Measurements from ENCODE around the gene ASXL1. TPM values are rescaled to one million over a fixed set of nuclear protein-coding genes. Genes with fewer than 3 reads are reported as not detected.
"Not testable (repeated sequence)": the region's sequence is repeated elsewhere in the genome, so short reads cannot be mapped to it uniquely, and the experiment has no call there.

ASXL1 gene
- polyA plus RNA-seq, 1 donor (not counting 4 experiments of a cell fraction or from before 2014, with no cell fraction given): 20.0 TPM

DNA sequence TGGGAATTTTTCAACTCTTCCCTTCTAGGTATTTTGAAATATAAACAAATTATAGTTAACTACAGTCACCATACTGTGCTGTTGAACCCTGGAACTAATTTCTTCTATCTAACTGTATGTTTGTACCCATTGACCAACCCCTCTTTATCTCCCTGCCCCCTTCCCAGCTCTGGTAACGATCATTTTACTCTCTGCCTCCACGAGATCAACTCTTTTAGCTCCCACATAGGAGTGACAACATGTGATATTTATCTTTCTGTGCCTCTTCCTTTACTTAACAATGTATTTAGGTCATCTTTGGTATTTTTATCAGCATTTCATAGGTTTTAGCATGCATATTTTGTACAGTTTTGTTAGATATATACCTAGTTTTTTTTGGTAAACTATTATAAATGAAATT lies 45.9 kb downstream of the ASXL1 start:
- H3K4me1 ChIP-seq (ENCODE audit: control insufficient read depth, extremely low read depth, insufficient read depth, low read length): peaks cover 8% of the 10 kb centered on the region
- no peak for FAIRE-seq
- H3K9ac ChIP-seq (ENCODE audit: control insufficient read depth, extremely low read depth, insufficient read depth, low read length): no peak overlapping the region
- H3K36me3 ChIP-seq (ENCODE audit: control insufficient read depth in 2 of 2, extremely low read depth in 1 of 2, insufficient read depth in 2 of 2, low read length in 2 of 2): peaks cover 2 to 4% of the 10 kb centered on the region in 2 experiments
- dilution Hi-C loops (cut with MboI; ENCODE audit: extremely low pct_ligation_motif_present, low sequenced_read_pairs): no loop called here
- H3K79me2 ChIP-seq (ENCODE audit: control insufficient read depth, insufficient read depth, low read length): peaks cover 30% of the 10 kb centered on the region
- no peak for DNase-seq (ENCODE audit: low read depth, low spot score)
- H3K9me3 ChIP-seq (ENCODE audit: control insufficient read depth, low read depth, low read length): no peaks in the 10 kb centered on the region
- no peak overlapping the region for H3K4me3 ChIP-seq (ENCODE audit: control insufficient read depth in 2 of 3, extremely low read depth in 1 of 3, insufficient read depth in 2 of 3, low read depth in 1 of 3, low read length in 3 of 3)
- H4K20me1 ChIP-seq (ENCODE audit: control insufficient read depth, extremely low read depth, insufficient read depth, low read length): no peaks in the 10 kb centered on the region
- H2AFZ ChIP-seq (ENCODE audit: control insufficient read depth, low read length): no peak overlapping the region
- H3K27me3 ChIP-seq (ENCODE audit: control insufficient read depth, extremely low read depth, insufficient read depth, low read length): no peaks in the 10 kb centered on the region
- no peaks in the 10 kb centered on the region for H3K9me1 ChIP-seq (ENCODE audit: control insufficient read depth, extremely low read depth, insufficient read depth, low read length)
- H3K27ac ChIP-seq (ENCODE audit: control insufficient read depth, insufficient read depth, low read length): no peak overlapping the region
- peak overlapping the region; percentile 49 for H3K4me2 ChIP-seq (ENCODE audit: control insufficient read depth, extremely low read depth, insufficient read depth, low read depth, low read length)
- TF ChIP-seq, protein P1, sequence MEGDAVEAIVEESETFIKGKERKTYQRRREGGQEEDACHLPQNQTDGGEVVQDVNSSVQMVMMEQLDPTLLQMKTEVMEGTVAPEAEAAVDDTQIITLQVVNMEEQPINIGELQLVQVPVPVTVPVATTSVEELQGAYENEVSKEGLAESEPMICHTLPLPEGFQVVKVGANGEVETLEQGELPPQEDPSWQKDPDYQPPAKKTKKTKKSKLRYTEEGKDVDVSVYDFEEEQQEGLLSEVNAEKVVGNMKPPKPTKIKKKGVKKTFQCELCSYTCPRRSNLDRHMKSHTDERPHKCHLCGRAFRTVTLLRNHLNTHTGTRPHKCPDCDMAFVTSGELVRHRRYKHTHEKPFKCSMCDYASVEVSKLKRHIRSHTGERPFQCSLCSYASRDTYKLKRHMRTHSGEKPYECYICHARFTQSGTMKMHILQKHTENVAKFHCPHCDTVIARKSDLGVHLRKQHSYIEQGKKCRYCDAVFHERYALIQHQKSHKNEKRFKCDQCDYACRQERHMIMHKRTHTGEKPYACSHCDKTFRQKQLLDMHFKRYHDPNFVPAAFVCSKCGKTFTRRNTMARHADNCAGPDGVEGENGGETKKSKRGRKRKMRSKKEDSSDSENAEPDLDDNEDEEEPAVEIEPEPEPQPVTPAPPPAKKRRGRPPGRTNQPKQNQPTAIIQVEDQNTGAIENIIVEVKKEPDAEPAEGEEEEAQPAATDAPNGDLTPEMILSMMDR (optimal IDR thresholded peaks at IDR 0.05 in 1 of 3, IDR thresholded peaks at IDR 0.05 in 1 of 3, conservative IDR thresholded peaks at IDR 0.05 in 1 of 3; ENCODE audit: extremely low read depth in 1 of 3, insufficient read depth in 2 of 3, low read length in 3 of 3): no peak
- no peak for TF ChIP-seq EZH2 (IDR thresholded peaks at IDR 0.05; ENCODE audit: low read length)

DNA sequence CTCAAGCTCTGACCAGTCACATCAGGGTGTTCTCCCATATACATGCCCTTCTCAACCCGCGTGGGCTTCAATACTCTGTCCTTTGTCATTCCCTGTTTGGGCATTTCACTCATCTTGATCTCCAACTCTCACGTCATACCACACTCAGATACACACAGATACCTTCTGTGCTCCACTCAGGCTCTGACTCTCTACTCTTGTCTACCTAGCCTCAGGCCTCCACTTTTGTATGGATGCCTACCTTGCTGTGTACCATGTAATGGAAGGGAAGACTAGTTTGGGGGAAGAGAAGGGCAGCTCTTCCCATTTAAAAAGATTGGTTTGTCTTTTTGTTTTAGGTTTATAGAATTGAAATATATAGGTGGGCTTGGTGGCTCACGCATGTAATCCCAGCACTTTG lies 48.6 kb downstream of the ASXL1 start:
- Histone ChIP-seq H3K9ac (ENCODE audit: control insufficient read depth, extremely low read depth, insufficient read depth, low read length) (no peak overlapping the region), H4K20me1 (ENCODE audit: control insufficient read depth, extremely low read depth, insufficient read depth, low read length) (no peaks in the 10 kb centered on the region), H3K4me3 (ENCODE audit: control insufficient read depth in 2 of 3, extremely low read depth in 1 of 3, insufficient read depth in 2 of 3, low read depth in 1 of 3, low read length in 3 of 3) (no peak overlapping the region), H3K9me1 (ENCODE audit: control insufficient read depth, extremely low read depth, insufficient read depth, low read length) (no peaks in the 10 kb centered on the region), H3K27me3 (ENCODE audit: control insufficient read depth, extremely low read depth, insufficient read depth, low read length) (no peaks in the 10 kb centered on the region), H3K9me3 (ENCODE audit: control insufficient read depth, low read depth, low read length) (no peaks in the 10 kb centered on the region), H3K4me1 (ENCODE audit: control insufficient read depth, extremely low read depth, insufficient read depth, low read length) (peaks cover 8% of the 10 kb centered on the region), H3K36me3 (ENCODE audit: control insufficient read depth in 2 of 2, extremely low read depth in 1 of 2, insufficient read depth in 2 of 2, low read length in 2 of 2) (peaks cover 2 to 4% of the 10 kb centered on the region in 2 experiments), H2AFZ (ENCODE audit: control insufficient read depth, low read length) (no peak overlapping the region), H3K79me2 (ENCODE audit: control insufficient read depth, insufficient read depth, low read length) (peaks cover 22% of the 10 kb centered on the region), H3K27ac (ENCODE audit: control insufficient read depth, insufficient read depth, low read length) (no peak overlapping the region), H3K4me2 (ENCODE audit: control insufficient read depth, extremely low read depth, insufficient read depth, low read depth, low read length) (no peak overlapping the region)
- TF ChIP-seq, protein P1 (optimal IDR thresholded peaks at IDR 0.05 in 1 of 3, IDR thresholded peaks at IDR 0.05 in 1 of 3, conservative IDR thresholded peaks at IDR 0.05 in 1 of 3; ENCODE audit: extremely low read depth in 1 of 3, insufficient read depth in 2 of 3, low read length in 3 of 3): no peak
- TF ChIP-seq EZH2 (IDR thresholded peaks at IDR 0.05; ENCODE audit: low read length): no peak
- dilution Hi-C loops (cut with MboI; ENCODE audit: extremely low pct_ligation_motif_present, low sequenced_read_pairs): no loop called here
- DNase-seq (ENCODE audit: low read depth, low spot score) (no peak), FAIRE-seq (no peak)

GRCh38 chr20:32407131-32407750 lies 49.1 kb downstream of the ASXL1 start:
- dilution Hi-C loops (cut with MboI; ENCODE audit: extremely low pct_ligation_motif_present, low sequenced_read_pairs); H3K9ac ChIP-seq (ENCODE audit: control insufficient read depth, extremely low read depth, insufficient read depth, low read length); H3K9me3 ChIP-seq (ENCODE audit: control insufficient read depth, low read depth, low read length); H2AFZ ChIP-seq (ENCODE audit: control insufficient read depth, low read length); H3K4me3 ChIP-seq (ENCODE audit: control insufficient read depth in 2 of 3, extremely low read depth in 1 of 3, insufficient read depth in 2 of 3, low read depth in 1 of 3, low read length in 3 of 3); DNase-seq (ENCODE audit: low read depth, low spot score); H3K9me1 ChIP-seq (ENCODE audit: control insufficient read depth, extremely low read depth, insufficient read depth, low read length); H3K36me3 ChIP-seq (ENCODE audit: control insufficient read depth in 2 of 2, extremely low read depth in 1 of 2, insufficient read depth in 2 of 2, low read length in 2 of 2); H3K27me3 ChIP-seq (ENCODE audit: control insufficient read depth, extremely low read depth, insufficient read depth, low read length); FAIRE-seq; H3K27ac ChIP-seq (ENCODE audit: control insufficient read depth, insufficient read depth, low read length); H4K20me1 ChIP-seq (ENCODE audit: control insufficient read depth, extremely low read depth, insufficient read depth, low read length); H3K4me2 ChIP-seq (ENCODE audit: control insufficient read depth, extremely low read depth, insufficient read depth, low read depth, low read length); H3K4me1 ChIP-seq (ENCODE audit: control insufficient read depth, extremely low read depth, insufficient read depth, low read length): not testable (repeated sequence)
- H3K79me2 ChIP-seq (ENCODE audit: control insufficient read depth, insufficient read depth, low read length): peaks cover 22% of the 10 kb centered on the region

Data from keratinocyte (primary cell).